Fibroblast of lung (primary cell): ENCODE measurements around the gene PKHD1.

Source experiments
- CTCF ChIP-seq, 2 donors: IDR thresholded peaks in 1 of 2; conservative IDR thresholded peaks in 1 of 2; 1 replicate in 1 of 2; 2 replicates in 1 of 2; pipeline ENCODE4 v1.5.1; 2011 to 2012; ENCODE audit warnings: low read length in 2 of 2, control low read depth in 1 of 2, inconsistent platforms in 1 of 2, low read depth in 1 of 2, mild to moderate bottlenecking in 1 of 2
- EZH2 ChIP-seq: IDR thresholded peaks from 2 replicates; pipeline ENCODE4 v1.5.1; 2012; ENCODE audit warnings: low read length, control low read depth, mild to moderate bottlenecking; ENCODE audit errors: missing control alignments

GRCh38 chr6:52027699-52028098 is 59.7 kb downstream of the PKHD1 start:
- TF ChIP-seq CTCF (conservative IDR thresholded peaks at IDR 0.05 in 1 of 2, IDR thresholded peaks at IDR 0.05 in 1 of 2; ENCODE audit: low read depth in 1 of 2, low read length in 2 of 2) (no peak), EZH2 (no peak)
